ENCODE results near the gene MAFG. TPM values are rescaled to one million over a fixed set of nuclear protein-coding genes. Genes with fewer than 3 reads are reported as not detected.

The MAFG gene
- total and polyA plus RNA-seq, 2 of the 13 experiments (the other 11 are each of a cell fraction or from before 2014, with no cell fraction given) = 14.5 to 20.0 TPM

DNA sequence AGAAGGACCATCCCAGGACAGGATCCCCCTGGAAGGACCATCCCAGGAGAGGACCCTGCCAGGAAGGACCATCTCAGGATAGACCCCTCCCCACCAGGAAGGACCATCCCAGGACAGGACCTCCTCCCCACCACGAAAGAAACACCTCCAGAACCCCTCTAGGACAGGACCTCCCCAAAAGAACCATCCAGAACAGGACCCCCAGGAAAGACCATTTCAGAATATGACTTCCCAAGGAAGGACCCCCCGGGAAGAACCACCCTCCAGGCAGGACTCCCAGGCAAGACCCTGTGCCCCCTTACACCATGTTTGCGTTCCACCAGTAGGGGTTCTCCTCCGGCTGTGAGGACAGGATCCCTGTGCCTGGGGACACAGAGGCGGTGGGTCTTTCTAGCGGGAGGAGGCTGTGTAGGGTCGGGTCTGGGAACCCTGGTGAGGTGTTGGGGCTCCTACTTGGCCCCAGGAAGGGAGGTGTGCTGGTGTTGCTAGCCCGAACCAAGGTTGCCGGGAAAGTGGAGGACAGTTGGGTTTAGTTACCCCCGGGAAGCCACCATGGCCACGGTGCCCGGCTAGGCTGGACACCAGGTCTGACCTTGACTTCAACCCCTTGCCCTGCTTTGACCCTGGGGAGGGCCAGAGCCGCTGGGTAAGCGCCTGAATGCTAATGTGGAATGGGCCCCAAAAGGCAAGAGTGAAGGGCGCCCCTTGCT lies 31.3 kb upstream of the MAFG start (continued):
- TF ChIP-seq ZNF782 (CRISPR knock-in tag; IDR thresholded peaks at IDR 0.05; ENCODE audit: borderline replicate concordance) (no peak), MED1 (CRISPR knock-in tag; IDR thresholded peaks at IDR 0.05) (no peak), ZNF350 (CRISPR knock-in tag; IDR thresholded peaks at IDR 0.05; ENCODE audit: borderline replicate concordance, low read depth) (peak; percentile 60; the same call in 1 of the 2 replicates), RNF2 (conservative IDR thresholded peaks at IDR 0.05; ENCODE audit: low read depth) (no peak), ZFP90 (CRISPR knock-in tag; IDR thresholded peaks at IDR 0.05; ENCODE audit: borderline replicate concordance) (no peak), ZNF713 (CRISPR knock-in tag; IDR thresholded peaks at IDR 0.05) (no peak), CAMTA2 (CRISPR knock-in tag; IDR thresholded peaks at IDR 0.05; ENCODE audit: borderline replicate concordance) (no peak), SOX13 (IDR thresholded peaks at IDR 0.05) (no peak), SOX13 (CRISPR knock-in tag; conservative IDR thresholded peaks at IDR 0.05 in 1 of 2, IDR thresholded peaks at IDR 0.05 in 1 of 2) (no peak), RFXANK (CRISPR knock-in tag; IDR thresholded peaks at IDR 0.05) (no peak), ISL2 (CRISPR knock-in tag; IDR thresholded peaks at IDR 0.05) (no peak), GATAD2A (CRISPR knock-in tag; IDR thresholded peaks at IDR 0.05) (no peak; the same call in 1 of the 2 replicates), SIX1 (CRISPR knock-in tag; IDR thresholded peaks at IDR 0.05; ENCODE audit: borderline replicate concordance) (no peak), ZNF775 (CRISPR knock-in tag; IDR thresholded peaks at IDR 0.05; ENCODE audit: borderline replicate concordance) (no peak), TGIF2 (CRISPR knock-in tag; IDR thresholded peaks at IDR 0.05) (0 out of 2 replicates have a peak, but pooled peaks have one; percentile 29), ZNF3 (CRISPR knock-in tag; IDR thresholded peaks at IDR 0.05) (no peak), ZNF205 (CRISPR knock-in tag; IDR thresholded peaks at IDR 0.05) (no peak)
- TF ChIP-seq, protein P1, sequence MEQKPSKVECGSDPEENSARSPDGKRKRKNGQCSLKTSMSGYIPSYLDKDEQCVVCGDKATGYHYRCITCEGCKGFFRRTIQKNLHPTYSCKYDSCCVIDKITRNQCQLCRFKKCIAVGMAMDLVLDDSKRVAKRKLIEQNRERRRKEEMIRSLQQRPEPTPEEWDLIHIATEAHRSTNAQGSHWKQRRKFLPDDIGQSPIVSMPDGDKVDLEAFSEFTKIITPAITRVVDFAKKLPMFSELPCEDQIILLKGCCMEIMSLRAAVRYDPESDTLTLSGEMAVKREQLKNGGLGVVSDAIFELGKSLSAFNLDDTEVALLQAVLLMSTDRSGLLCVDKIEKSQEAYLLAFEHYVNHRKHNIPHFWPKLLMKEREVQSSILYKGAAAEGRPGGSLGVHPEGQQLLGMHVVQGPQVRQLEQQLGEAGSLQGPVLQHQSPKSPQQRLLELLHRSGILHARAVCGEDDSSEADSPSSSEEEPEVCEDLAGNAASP (CRISPR knock-in tag; IDR thresholded peaks at IDR 0.05; ENCODE audit: borderline replicate concordance) = peak; percentile 91; the same call in 1 of the 2 replicates
- TF ChIP-seq, protein P2, sequence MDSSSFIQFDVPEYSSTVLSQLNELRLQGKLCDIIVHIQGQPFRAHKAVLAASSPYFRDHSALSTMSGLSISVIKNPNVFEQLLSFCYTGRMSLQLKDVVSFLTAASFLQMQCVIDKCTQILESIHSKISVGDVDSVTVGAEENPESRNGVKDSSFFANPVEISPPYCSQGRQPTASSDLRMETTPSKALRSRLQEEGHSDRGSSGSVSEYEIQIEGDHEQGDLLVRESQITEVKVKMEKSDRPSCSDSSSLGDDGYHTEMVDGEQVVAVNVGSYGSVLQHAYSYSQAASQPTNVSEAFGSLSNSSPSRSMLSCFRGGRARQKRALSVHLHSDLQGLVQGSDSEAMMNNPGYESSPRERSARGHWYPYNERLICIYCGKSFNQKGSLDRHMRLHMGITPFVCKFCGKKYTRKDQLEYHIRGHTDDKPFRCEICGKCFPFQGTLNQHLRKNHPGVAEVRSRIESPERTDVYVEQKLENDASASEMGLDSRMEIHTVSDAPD (CRISPR knock-in tag; IDR thresholded peaks at IDR 0.05) = 0 out of 2 replicates have a peak, but pooled peaks have one; percentile 35
- TF ChIP-seq, protein P3, sequence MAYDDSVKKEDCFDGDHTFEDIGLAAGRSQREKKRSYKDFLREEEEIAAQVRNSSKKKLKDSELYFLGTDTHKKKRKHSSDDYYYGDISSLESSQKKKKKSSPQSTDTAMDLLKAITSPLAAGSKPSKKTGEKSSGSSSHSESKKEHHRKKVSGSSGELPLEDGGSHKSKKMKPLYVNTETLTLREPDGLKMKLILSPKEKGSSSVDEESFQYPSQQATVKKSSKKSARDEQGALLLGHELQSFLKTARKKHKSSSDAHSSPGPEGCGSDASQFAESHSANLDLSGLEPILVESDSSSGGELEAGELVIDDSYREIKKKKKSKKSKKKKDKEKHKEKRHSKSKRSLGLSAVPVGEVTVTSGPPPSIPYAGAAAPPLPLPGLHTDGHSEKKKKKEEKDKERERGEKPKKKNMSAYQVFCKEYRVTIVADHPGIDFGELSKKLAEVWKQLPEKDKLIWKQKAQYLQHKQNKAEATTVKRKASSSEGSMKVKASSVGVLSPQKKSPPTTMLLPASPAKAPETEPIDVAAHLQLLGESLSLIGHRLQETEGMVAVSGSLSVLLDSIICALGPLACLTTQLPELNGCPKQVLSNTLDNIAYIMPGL (CRISPR knock-in tag; IDR thresholded peaks at IDR 0.05; ENCODE audit: borderline replicate concordance in 1 of 2, low read depth in 1 of 2) = peak; percentile 8 to 69; a peak in 2 of 4 replicates
- TF ChIP-seq, protein P4, sequence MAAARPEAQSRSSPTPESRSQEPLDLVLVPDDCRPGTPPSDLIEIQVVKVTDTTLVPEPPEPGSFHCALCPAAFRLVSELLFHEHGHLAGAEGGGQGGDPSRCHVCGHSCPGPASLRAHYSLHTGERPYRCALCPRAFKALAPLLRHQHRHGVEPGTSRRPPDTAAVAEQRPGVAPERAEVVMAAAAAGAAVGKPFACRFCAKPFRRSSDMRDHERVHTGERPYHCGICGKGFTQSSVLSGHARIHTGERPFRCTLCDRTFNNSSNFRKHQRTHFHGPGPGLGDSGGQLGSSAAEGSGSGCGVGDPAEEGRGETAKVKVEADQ (CRISPR knock-in tag; IDR thresholded peaks at IDR 0.05; ENCODE audit: borderline replicate concordance) = no peak
- TF ChIP-seq, protein P5, sequence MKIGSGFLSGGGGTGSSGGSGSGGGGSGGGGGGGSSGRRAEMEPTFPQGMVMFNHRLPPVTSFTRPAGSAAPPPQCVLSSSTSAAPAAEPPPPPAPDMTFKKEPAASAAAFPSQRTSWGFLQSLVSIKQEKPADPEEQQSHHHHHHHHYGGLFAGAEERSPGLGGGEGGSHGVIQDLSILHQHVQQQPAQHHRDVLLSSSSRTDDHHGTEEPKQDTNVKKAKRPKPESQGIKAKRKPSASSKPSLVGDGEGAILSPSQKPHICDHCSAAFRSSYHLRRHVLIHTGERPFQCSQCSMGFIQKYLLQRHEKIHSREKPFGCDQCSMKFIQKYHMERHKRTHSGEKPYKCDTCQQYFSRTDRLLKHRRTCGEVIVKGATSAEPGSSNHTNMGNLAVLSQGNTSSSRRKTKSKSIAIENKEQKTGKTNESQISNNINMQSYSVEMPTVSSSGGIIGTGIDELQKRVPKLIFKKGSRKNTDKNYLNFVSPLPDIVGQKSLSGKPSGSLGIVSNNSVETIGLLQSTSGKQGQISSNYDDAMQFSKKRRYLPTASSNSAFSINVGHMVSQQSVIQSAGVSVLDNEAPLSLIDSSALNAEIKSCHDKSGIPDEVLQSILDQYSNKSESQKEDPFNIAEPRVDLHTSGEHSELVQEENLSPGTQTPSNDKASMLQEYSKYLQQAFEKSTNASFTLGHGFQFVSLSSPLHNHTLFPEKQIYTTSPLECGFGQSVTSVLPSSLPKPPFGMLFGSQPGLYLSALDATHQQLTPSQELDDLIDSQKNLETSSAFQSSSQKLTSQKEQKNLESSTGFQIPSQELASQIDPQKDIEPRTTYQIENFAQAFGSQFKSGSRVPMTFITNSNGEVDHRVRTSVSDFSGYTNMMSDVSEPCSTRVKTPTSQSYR (CRISPR knock-in tag; IDR thresholded peaks at IDR 0.05; ENCODE audit: borderline replicate concordance) = no peak

Measured in HepG2 (cell line).